Right lobe of liver (tissue), 4 donors: ENCODE data around the gene MIXL1.

ENCODE experiments used
- CTCF ChIP-seq, 4 donors: fragments of 200-600 bp in 3 of 4; fragments of 450-650 bp in 1 of 4; IDR thresholded peaks; one replicate each; pipeline versions ENCODE4 v1.5.1 to v1.8.0; 2016 to 2022; ENCODE audit warnings: antibody characterized with exemption in 4 of 4, mild to moderate bottlenecking in 2 of 4
- POLR2A ChIP-seq: fragments of 450-650 bp; IDR thresholded peaks from one replicate; pipeline ENCODE4 v1.6.1; 2017; ENCODE audit warnings: antibody characterized with exemption, mild to moderate bottlenecking
- donor health status: DM: no; HTN: no; CAD: no.
- donor health status: DM: no; HTN: no; CAD: no.
- donor health status: DM: no; HTN: yes; CAD: no.

DNA sequence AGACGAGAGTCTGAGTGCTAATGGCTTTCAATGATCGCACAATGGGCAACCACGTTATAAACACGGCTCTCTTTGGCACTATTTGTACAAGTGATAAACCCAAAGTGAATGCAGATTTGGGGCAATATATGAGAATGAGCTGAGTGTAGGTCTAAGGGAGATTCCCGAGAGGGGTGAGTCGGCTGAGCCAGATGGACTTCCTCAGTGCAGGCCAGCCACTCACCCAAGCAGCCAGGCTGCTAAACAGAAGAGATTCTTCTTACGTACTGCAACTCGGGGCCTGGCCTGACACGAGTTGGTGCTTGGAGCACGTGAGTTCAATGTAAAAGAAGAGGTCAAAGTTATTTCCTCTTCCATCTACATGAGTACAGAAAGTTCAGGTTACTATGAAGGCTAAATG is 6.2 kb upstream of the MIXL1 start:
- no peak for TF ChIP-seq CTCF (IDR thresholded peaks at IDR 0.05)
- no peak for TF ChIP-seq POLR2A
